IPS DF 6.9 (cell line): ENCODE data around the gene ATOSA.

Experiments used
- DNase-seq: peaks from one replicate; pipeline ENCODE4 v3.0.0-alpha.2; 2013; ENCODE audit warnings: low read depth, low spot score
- H3K27ac ChIP-seq: one replicate; pipeline ENCODE4 v1.5.1; 2013; ENCODE audit warnings: low read length, control low read depth
- H3K27me3 ChIP-seq: 2 replicates; pipeline ENCODE4 v1.6.1; 2013; ENCODE audit warnings: mild to moderate bottlenecking, low read length; ENCODE audit not compliant: control insufficient read depth, insufficient read depth
- H3K36me3 ChIP-seq: 2 replicates; pipeline ENCODE4 v1.6.1; 2013; ENCODE audit warnings: low read length; ENCODE audit not compliant: control insufficient read depth, insufficient read depth
- H3K4me1 ChIP-seq: 2 replicates; pipeline ENCODE4 v1.6.1; 2013; ENCODE audit warnings: low read length; ENCODE audit not compliant: control insufficient read depth, insufficient read depth
- H3K4me3 ChIP-seq: 2 replicates; pipeline ENCODE4 v1.5.1; 2013; ENCODE audit warnings: mild to moderate bottlenecking, low read length
- H3K9me3 ChIP-seq: 2 replicates; pipeline ENCODE4 v1.6.1; 2013; ENCODE audit warnings: low read length, inconsistent platforms; ENCODE audit not compliant: control insufficient read depth, insufficient read depth
- WGBS: extraction: QIAGEN DNeasy Blood & Tissue Kit; methylation state at CpG from one replicate; pipeline ENCODE4 v1.1.7; 2013; ENCODE audit warnings: mixed read lengths, missing lambda C conversion rate; ENCODE audit not compliant: insufficient read length, insufficient coverage; 5-methylcytosine and 5-hydroxymethylcytosine counted together

Gene ATOSA, protein sequence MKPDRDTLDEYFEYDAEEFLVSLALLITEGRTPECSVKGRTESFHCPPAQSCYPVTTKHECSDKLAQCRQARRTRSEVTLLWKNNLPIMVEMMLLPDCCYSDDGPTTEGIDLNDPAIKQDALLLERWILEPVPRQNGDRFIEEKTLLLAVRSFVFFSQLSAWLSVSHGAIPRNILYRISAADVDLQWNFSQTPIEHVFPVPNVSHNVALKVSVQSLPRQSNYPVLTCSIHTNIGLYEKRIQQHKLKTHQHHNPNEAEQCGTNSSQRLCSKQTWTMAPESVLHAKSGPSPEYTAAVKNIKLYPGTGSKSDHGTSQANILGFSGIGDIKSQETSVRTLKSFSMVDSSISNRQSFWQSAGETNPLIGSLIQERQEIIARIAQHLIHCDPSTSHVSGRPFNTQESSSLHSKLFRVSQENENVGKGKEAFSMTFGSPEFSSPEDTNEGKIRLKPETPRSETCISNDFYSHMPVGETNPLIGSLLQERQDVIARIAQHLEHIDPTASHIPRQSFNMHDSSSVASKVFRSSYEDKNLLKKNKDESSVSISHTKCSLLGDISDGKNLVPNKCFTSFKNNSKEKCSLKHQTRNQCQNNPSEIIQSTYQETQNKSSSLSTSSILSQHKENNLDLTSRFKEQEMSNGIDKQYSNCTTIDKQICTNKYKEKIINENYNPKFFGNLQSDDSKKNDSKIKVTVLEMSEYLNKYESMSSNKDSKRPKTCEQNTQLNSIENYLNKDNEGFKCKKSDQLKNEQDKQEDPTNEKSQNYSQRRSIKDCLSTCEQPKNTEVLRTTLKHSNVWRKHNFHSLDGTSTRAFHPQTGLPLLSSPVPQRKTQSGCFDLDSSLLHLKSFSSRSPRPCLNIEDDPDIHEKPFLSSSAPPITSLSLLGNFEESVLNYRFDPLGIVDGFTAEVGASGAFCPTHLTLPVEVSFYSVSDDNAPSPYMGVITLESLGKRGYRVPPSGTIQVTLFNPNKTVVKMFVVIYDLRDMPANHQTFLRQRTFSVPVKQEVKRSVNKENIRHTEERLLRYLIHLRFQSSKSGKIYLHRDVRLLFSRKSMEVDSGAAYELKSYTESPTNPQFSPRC

DNA sequence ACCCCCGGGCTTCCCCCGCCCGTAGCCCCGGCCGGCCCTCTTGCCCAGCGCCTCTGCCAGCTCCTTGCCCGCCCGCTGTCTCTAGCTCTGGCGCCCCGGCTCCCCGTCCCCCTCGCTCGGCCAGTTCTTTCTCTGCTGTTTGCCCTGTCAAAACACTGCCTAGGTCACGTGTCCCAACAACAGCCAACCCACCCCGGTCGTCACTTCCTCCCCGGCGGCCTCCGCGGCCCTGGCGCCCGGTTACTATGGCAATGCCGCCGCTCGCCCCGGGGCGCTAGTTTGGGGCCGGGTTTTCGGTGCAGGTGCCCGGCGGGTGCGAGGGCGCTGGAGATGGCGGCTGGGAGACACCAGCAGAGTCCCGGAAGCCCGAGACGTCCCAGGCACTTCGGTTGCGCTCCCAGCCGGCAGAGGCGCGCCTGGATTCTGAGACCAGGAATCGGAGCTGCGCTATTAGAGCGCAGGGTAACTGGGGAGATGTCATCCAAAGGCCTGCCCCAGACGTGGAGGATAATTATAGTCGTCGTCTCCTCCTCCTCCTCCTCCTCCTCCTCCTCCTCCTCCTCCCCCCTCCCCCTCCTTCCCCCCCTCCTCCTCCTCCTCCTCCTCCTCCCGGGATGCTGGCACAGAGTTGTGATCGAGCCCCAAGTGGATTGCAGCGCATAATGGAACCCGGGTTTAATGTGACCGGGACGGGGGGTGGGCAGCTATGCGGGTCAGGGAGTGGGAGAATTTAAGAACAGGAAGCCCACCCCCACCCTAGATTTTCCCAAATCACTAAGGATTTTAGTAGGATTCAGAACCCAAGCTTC lies at the start of gene ATOSA:
TSS of gene ATOSA (minus strand) at position 157 of the 809 bp plus-strand sequence. CDS start 1,367 bp downstream, outside the sequence.
- H3K9me3 ChIP-seq: no peaks in the 10 kb centered on the region
- H3K4me3 ChIP-seq: peak within 1 kb of the TSS; percentile 90
- WGBS: no CpG with 5 or more reads among the region's 55 CpGs
- no peaks in the 10 kb centered on the region for H3K27me3 ChIP-seq
- H3K36me3 ChIP-seq: no peaks in the 10 kb centered on the region
- H3K4me1 ChIP-seq: no peaks in the 10 kb centered on the region
- no peak within 1 kb of the TSS for H3K27ac ChIP-seq
- DNase-seq: peak; percentile 76

DNA sequence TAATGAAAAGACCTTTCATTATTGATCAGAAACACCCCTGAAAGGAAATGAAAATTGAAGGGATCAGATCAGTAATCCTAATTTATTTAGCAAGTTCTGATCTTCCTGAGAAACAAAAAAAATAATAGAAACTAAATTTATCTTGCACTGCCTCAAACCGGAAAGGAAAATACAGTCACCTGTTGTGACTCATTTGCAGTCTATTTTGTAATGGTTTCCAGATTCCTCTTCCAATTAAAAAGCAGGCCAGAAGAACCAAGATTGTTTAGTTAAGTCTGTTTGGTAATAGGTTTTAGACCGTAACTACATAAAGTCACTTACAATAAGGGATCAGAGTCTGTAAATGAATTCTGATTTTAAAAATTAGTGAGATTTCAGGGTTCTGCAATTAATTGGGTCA lies 49.7 kb upstream of the ATOSA start:
- peaks cover 2% of the 10 kb centered on the region; the same call in 1 of the 2 replicates for H3K4me1 ChIP-seq
- no peak for DNase-seq

DNA sequence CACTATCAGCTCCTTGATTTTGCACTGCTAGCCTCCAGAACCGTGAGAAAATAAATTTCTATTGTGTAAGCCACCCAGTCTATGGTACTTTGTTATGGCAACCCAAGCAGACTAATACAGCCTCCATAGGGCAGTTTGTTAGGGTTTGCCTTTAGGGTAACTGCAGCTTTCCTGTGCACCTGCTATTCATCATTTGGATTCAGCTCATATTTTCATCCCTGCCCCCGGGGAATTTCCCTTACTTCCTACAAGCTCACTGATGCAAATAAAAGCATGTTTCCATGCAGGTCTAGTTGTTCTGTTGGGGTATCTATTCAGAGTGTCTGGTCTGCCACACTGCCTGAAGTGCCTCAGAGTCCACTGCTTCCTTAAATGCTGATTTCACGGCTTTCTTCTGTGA lies 48.6 kb upstream of the ATOSA start:
- no peaks in the 10 kb centered on the region for H3K36me3 ChIP-seq
- H3K9me3 ChIP-seq: no peaks in the 10 kb centered on the region
- no peak overlapping the region for H3K27ac ChIP-seq
- H3K4me1 ChIP-seq: no peaks in the 10 kb centered on the region
- no CpG with 5 or more reads among the region's 3 CpGs for WGBS
- H3K4me3 ChIP-seq: no peak overlapping the region
- no peak for DNase-seq
- H3K27me3 ChIP-seq: no peaks in the 10 kb centered on the region

More for the DNA sequence above, 49.7 kb upstream of the ATOSA start:
- Histone ChIP-seq H3K27me3 (no peaks in the 10 kb centered on the region), H3K4me3 (no peak overlapping the region), H3K27ac (no peak overlapping the region), H3K9me3 (no peaks in the 10 kb centered on the region), H3K36me3 (no peaks in the 10 kb centered on the region)
- WGBS: no CpG with 5 or more reads among the region's 2 CpGs

DNA sequence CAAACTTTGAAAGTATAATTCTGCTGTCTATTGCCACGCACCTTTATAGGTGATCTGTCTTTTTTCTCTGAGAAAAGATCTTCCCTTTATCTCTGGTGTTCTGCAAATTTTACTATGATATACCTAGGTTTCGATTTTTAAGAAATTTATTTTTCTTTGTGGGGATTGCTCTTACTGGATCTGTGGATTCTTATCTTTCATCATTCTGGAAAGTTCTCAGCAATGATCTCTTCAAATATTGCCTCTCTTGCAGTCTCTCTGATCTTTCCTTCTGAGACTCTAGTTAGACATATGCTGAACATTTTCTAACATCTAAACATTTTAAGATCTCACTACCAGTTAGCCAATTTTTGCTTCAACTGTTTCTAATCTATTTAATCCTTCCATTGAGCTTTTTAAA lies 47.0 kb upstream of the ATOSA start:
- H3K9me3 ChIP-seq: no peaks in the 10 kb centered on the region
- no peak overlapping the region for H3K4me3 ChIP-seq
- H3K4me1 ChIP-seq: no peaks in the 10 kb centered on the region
- H3K27ac ChIP-seq: no peak overlapping the region
- no peaks in the 10 kb centered on the region for H3K27me3 ChIP-seq
- DNase-seq: no peak
- no peaks in the 10 kb centered on the region for H3K36me3 ChIP-seq
- no CpG with 5 or more reads among the region's 2 CpGs for WGBS

DNA sequence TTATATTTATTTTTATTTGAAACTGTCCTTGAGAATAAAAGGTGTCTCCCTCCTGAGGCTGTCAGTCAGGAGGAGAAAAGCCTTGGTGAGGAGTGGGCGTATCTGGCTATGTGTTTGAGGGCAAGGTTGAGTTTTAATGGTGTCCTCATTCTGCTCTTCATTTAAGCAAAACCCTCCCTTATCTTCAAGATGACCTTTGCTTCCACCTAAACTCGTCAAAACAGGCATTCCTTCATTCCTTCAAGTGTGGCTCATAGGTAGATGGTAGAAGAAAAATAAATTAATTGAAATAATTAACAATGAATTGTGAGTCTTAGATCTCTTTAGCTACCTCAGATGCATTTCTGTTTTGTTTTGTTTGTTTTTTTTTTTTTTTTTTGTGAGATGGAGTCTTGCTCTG lies 39.4 kb upstream of the ATOSA start:
- H3K4me1 ChIP-seq: 0 out of 2 replicates have a peak, but pooled peaks cover 1% of the 10 kb centered on the region
- no peaks in the 10 kb centered on the region for H3K36me3 ChIP-seq
- no CpG with 5 or more reads among the region's 2 CpGs for WGBS
- H3K27ac ChIP-seq: no peak overlapping the region
- DNase-seq: no peak
- no peaks in the 10 kb centered on the region for H3K27me3 ChIP-seq
- H3K9me3 ChIP-seq: no peaks in the 10 kb centered on the region
- H3K4me3 ChIP-seq: no peak overlapping the region

DNA sequence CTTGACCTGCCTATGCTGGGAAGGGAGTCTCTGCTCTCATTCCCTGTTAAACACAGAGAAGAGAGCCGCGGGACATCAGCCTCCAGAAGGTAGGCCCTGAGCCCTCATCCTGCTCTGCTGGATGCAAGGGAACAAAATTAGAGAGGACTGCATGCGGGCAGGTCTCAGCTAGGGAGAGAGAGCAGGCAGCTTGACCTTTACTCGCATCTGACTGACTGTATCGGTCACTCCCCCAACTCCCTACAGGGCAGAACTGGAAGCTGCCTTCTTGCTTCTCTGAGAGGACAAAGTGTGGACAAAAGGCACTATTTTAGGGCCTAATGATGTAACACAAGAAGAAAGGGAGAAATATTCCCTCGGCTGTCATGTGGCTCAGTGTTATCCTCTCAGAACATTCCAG lies 38.7 kb upstream of the ATOSA start:
- Histone ChIP-seq H3K9me3 (no peaks in the 10 kb centered on the region), H3K4me1 (0 out of 2 replicates have a peak, but pooled peaks cover 1% of the 10 kb centered on the region), H3K36me3 (no peaks in the 10 kb centered on the region), H3K27me3 (no peaks in the 10 kb centered on the region), H3K27ac (no peak overlapping the region), H3K4me3 (no peak overlapping the region)
- no peak for DNase-seq
- no CpG with 5 or more reads among the region's 6 CpGs for WGBS

DNA sequence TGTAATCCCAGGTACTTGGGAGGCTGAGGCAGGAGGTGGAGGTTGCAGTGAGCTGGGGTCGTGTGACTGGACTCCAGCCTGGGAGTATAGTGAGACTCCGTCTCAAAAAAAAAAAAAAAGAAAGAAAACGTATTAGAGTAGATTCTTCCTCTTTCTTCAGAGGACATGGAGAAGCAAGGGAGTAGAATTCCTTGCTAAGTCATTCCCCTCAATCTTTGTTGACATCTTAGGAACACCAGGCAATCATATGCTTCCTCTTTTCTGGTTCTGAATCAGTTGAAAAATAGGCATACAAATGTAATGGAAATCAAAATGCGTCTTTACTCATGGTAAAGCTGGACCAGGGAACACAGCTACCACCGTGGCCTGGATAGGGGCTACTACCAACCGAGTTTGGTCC lies 38.3 kb upstream of the ATOSA start:
- no CpG with 5 or more reads among the region's 6 CpGs for WGBS
- Histone ChIP-seq H3K4me3 (no peak overlapping the region), H3K9me3 (no peaks in the 10 kb centered on the region), H3K4me1 (0 out of 2 replicates have a peak, but pooled peaks cover 1% of the 10 kb centered on the region), H3K27me3 (no peaks in the 10 kb centered on the region), H3K36me3 (no peaks in the 10 kb centered on the region), H3K27ac (no peak overlapping the region)
- no peak for DNase-seq

DNA sequence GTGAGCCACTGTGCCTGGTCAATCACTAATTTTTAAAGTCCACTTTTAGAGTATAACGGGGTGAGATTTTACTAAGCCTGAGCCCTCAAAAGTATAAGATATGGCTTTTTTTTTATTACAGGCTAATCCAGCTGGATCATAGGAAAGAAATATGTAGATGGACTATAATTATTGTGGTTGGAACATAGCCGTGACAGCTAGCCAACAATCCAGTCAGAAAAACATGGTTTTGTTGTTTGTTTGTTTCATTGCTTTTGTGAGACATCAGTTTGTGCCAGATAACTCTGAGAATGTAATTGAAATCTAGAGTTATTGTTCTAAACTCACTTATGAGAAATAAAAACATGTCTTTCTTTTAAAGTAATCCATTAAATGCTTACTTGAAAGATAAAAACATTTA lies 37.3 kb upstream of the ATOSA start:
- no peak for DNase-seq
- no peak overlapping the region for H3K4me3 ChIP-seq
- 0 out of 2 replicates have a peak, but pooled peaks cover 1% of the 10 kb centered on the region for H3K4me1 ChIP-seq
- H3K9me3 ChIP-seq: no peaks in the 10 kb centered on the region
- no CpG with 5 or more reads among the region's 2 CpGs for WGBS
- H3K36me3 ChIP-seq: no peaks in the 10 kb centered on the region
- H3K27me3 ChIP-seq: no peaks in the 10 kb centered on the region
- H3K27ac ChIP-seq: no peak overlapping the region

DNA sequence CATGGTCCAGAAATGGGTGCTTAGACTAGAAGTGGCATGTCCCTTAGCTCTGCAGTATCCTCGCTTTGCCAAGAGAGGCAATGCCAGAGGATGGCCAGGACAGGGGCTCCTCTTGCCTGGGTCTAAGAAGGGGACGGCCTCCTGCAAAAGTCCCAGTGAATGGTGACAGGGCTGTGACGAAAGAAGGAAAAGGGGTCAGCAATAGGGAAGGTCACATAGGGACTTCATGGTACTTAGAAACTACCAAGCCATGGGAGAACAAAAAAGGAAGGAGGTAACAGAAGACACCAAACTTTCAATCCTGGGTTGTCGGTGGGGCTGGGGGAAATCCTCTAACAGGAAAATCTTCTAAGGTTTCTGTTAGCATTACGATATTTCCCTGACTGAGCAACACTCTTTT lies 36.2 kb upstream of the ATOSA start:
- no peaks in the 10 kb centered on the region for H3K36me3 ChIP-seq
- DNase-seq: no peak
- 0 out of 2 replicates have a peak, but pooled peaks cover 1% of the 10 kb centered on the region for H3K4me1 ChIP-seq
- H3K9me3 ChIP-seq: no peaks in the 10 kb centered on the region
- no peak overlapping the region for H3K27ac ChIP-seq
- no CpG with 5 or more reads among the region's 5 CpGs for WGBS
- H3K4me3 ChIP-seq: no peak overlapping the region
- H3K27me3 ChIP-seq: no peaks in the 10 kb centered on the region
